ENCODE data around the gene KRTAP5-5. TPM values are rescaled to one million over a fixed set of nuclear protein-coding genes. Genes with fewer than 3 reads are reported as not detected.

KRTAP5-5 gene
- polyA plus RNA-seq, 3 donors from 2014 or later = not detected

- Mint-ChIP-seq H3K27ac (peak overlapping the region in 1 of 6 donors; percentile 20), H3K27me3 (ENCODE audit: low read depth in 3 of 3) (peaks cover 0 to 13% (median 7%) of the 10 kb centered on the region in 3 donors), H3K36me3 (no peaks in the 10 kb centered on the region), H3K4me1 (peaks cover under 1 to 3% of the 10 kb centered on the region in 2 donors), H3K9me3 (no peaks in the 10 kb centered on the region), H3K4me3 (no peak overlapping the region)
- no peak for DNase-seq
Measured at GRCh38 chr11:1624621-1625020, 5.0 kb upstream of the KRTAP5-5 start.

GRCh38 chr11:1625541-1625940 lies 4.0 kb upstream of the KRTAP5-5 start:
- Mint-ChIP-seq H3K27ac (no peak overlapping the region), H3K4me3 (no peak overlapping the region), H3K27me3 (ENCODE audit: low read depth in 3 of 3) (peaks cover 0 to 15% (median 9%) of the 10 kb centered on the region in 3 donors)

GRCh38 chr11:1628506-1629325 lies 859 bp upstream of the KRTAP5-5 start:
- no peak overlapping the region for H3K27ac Mint-ChIP-seq
- no peaks in the 10 kb centered on the region for H3K36me3 Mint-ChIP-seq
- no peaks in the 10 kb centered on the region for H3K9me3 Mint-ChIP-seq
- H3K4me1 Mint-ChIP-seq = peaks cover 0 to 3% of the 10 kb centered on the region in 2 donors
- peaks cover 3 to 16% (median 14%) of the 10 kb centered on the region in 3 donors for H3K27me3 Mint-ChIP-seq (ENCODE audit: low read depth in 3 of 3)
- H3K4me3 Mint-ChIP-seq = no peak overlapping the region
- DNase-seq = peak; percentile 43 to 51 (median 51)

More at GRCh38 chr11:1625541-1625940, 4.0 kb upstream of the KRTAP5-5 start:
- DNase-seq = no peak
- Mint-ChIP-seq H3K36me3 (no peaks in the 10 kb centered on the region), H3K9me3 (no peaks in the 10 kb centered on the region), H3K4me1 (peaks cover 0 to 3% of the 10 kb centered on the region in 2 donors)

GRCh38 chr11:1630271-1630670 lies 696 bp downstream of the KRTAP5-5 start:
- no peaks in the 10 kb centered on the region for H3K9me3 Mint-ChIP-seq
- no peak overlapping the region for H3K27ac Mint-ChIP-seq
- no peak for DNase-seq
- peaks cover 0 to 3% of the 10 kb centered on the region in 2 donors for H3K4me1 Mint-ChIP-seq
- H3K36me3 Mint-ChIP-seq = no peaks in the 10 kb centered on the region
- peaks cover 3 to 13% (median 11%) of the 10 kb centered on the region in 3 donors for H3K27me3 Mint-ChIP-seq (ENCODE audit: low read depth in 3 of 3)
- H3K4me3 Mint-ChIP-seq = no peak overlapping the region

GRCh38 chr11:1631066-1631568 lies 1.5 kb downstream of the KRTAP5-5 start:
- peaks cover 5 to 13% (median 11%) of the 10 kb centered on the region in 3 donors for H3K27me3 Mint-ChIP-seq (ENCODE audit: low read depth in 3 of 3)
- DNase-seq = no peak
- H3K4me1 Mint-ChIP-seq = peaks cover 0 to 3% of the 10 kb centered on the region in 2 donors
- H3K9me3 Mint-ChIP-seq = no peaks in the 10 kb centered on the region
- no peak overlapping the region for H3K4me3 Mint-ChIP-seq
- no peak overlapping the region for H3K27ac Mint-ChIP-seq
- H3K36me3 Mint-ChIP-seq = no peaks in the 10 kb centered on the region

- H3K4me3 Mint-ChIP-seq = no peak overlapping the region
- H3K36me3 Mint-ChIP-seq = no peaks in the 10 kb centered on the region
- no peak overlapping the region for H3K27ac Mint-ChIP-seq
- H3K9me3 Mint-ChIP-seq = no peaks in the 10 kb centered on the region
- peaks cover 5 to 18% (median 11%) of the 10 kb centered on the region in 3 donors for H3K27me3 Mint-ChIP-seq (ENCODE audit: low read depth in 3 of 3)
- no peak for DNase-seq
- H3K4me1 Mint-ChIP-seq = peaks cover 0 to 3% of the 10 kb centered on the region in 2 donors
Measured at GRCh38 chr11:1632053-1632714, 2.6 kb downstream of the KRTAP5-5 start.

GRCh38 chr11:1633864-1634263 lies 4.3 kb downstream of the KRTAP5-5 start:
- no peak for DNase-seq
- Mint-ChIP-seq H3K4me1 (peaks cover 0 to 1% of the 10 kb centered on the region in 2 donors), H3K36me3 (no peaks in the 10 kb centered on the region), H3K4me3 (no peak overlapping the region), H3K27me3 (ENCODE audit: low read depth in 3 of 3) (peaks cover 5 to 17% (median 10%) of the 10 kb centered on the region in 3 donors), H3K9me3 (no peaks in the 10 kb centered on the region), H3K27ac (no peak overlapping the region)

GRCh38 chr11:1636291-1636950 lies 6.8 kb downstream of the KRTAP5-5 start:
- H3K27me3 Mint-ChIP-seq (ENCODE audit: low read depth in 3 of 3) = peaks cover 2 to 13% (median 5%) of the 10 kb centered on the region in 3 donors
- no peak overlapping the region for H3K27ac Mint-ChIP-seq
- no peaks in the 10 kb centered on the region for H3K4me1 Mint-ChIP-seq
- no peaks in the 10 kb centered on the region for H3K36me3 Mint-ChIP-seq
- DNase-seq = no peak
- no peaks in the 10 kb centered on the region for H3K9me3 Mint-ChIP-seq
- H3K4me3 Mint-ChIP-seq = no peak overlapping the region

GRCh38 chr11:1637628-1638027 lies 8.1 kb downstream of the KRTAP5-5 start:
- Mint-ChIP-seq H3K36me3 (no peaks in the 10 kb centered on the region), H3K27ac (no peak overlapping the region), H3K27me3 (ENCODE audit: low read depth in 3 of 3) (peaks cover 2 to 9% (median 5%) of the 10 kb centered on the region in 3 donors), H3K4me3 (no peak overlapping the region), H3K9me3 (no peaks in the 10 kb centered on the region), H3K4me1 (no peaks in the 10 kb centered on the region)
- DNase-seq = no peak

- Mint-ChIP-seq H3K27me3 (ENCODE audit: low read depth in 3 of 3) (peaks cover 2 to 9% (median 5%) of the 10 kb centered on the region in 3 donors), H3K27ac (no peak overlapping the region), H3K4me3 (no peak overlapping the region), H3K4me1 (no peaks in the 10 kb centered on the region), H3K36me3 (no peaks in the 10 kb centered on the region), H3K9me3 (no peaks in the 10 kb centered on the region)
- no peak for DNase-seq
Measured at GRCh38 chr11:1638344-1638743, 8.8 kb downstream of the KRTAP5-5 start.

- DNase-seq = no peak
- H3K27ac Mint-ChIP-seq = no peak overlapping the region
- H3K9me3 Mint-ChIP-seq = no peaks in the 10 kb centered on the region
- H3K4me3 Mint-ChIP-seq = no peak overlapping the region
- no peaks in the 10 kb centered on the region for H3K36me3 Mint-ChIP-seq
- no peaks in the 10 kb centered on the region for H3K4me1 Mint-ChIP-seq
- peaks cover 2 to 7% (median 3%) of the 10 kb centered on the region in 3 donors for H3K27me3 Mint-ChIP-seq (ENCODE audit: low read depth in 3 of 3)
Measured at GRCh38 chr11:1639102-1639620, 9.6 kb downstream of the KRTAP5-5 start.

- peaks cover 2 to 7% (median 3%) of the 10 kb centered on the region in 3 donors for H3K27me3 Mint-ChIP-seq (ENCODE audit: low read depth in 3 of 3)
- H3K4me3 Mint-ChIP-seq = no peak overlapping the region
- DNase-seq = no peak
- H3K27ac Mint-ChIP-seq = no peak overlapping the region
- no peaks in the 10 kb centered on the region for H3K9me3 Mint-ChIP-seq
- no peaks in the 10 kb centered on the region for H3K4me1 Mint-ChIP-seq
- H3K36me3 Mint-ChIP-seq = no peaks in the 10 kb centered on the region
Measured at GRCh38 chr11:1639666-1640065, 10.1 kb downstream of the KRTAP5-5 start.

- DNase-seq = peak in 1 of 3 donors; percentile 22
- Mint-ChIP-seq H3K27ac (no peak overlapping the region), H3K4me1 (no peaks in the 10 kb centered on the region), H3K27me3 (ENCODE audit: low read depth in 3 of 3) (peaks cover 2 to 7% (median 3%) of the 10 kb centered on the region in 3 donors), H3K9me3 (no peaks in the 10 kb centered on the region), H3K4me3 (no peak overlapping the region), H3K36me3 (no peaks in the 10 kb centered on the region)
Measured at GRCh38 chr11:1640076-1640946, 10.7 kb downstream of the KRTAP5-5 start.
